A549 (cell line): ENCODE results near the gene TRPC3. TPM values are rescaled to one million over a fixed set of nuclear protein-coding genes. Genes with fewer than 3 reads are reported as not detected.

Experiments
- ATAC-seq, 2 experiments: fragments of 200-7000 bp in 1 of 2; fragments of >200 bp in 1 of 2; cut with Nextera tagmentation in 1 of 2; cut with Tn5 transposase in 1 of 2; 3 replicates each; pipeline versions ENCODE4 v1.8.0 to v1.9.1; 2018 to 2020; ENCODE audit warnings: mild to moderate bottlenecking in 1 of 2, moderate library complexity in 1 of 2
- CTCF ChIA-PET: fragments of 300-600 bp; sonication (Branson Sonifier 250); formaldehyde crosslinking; extraction: SDS; loops from one replicate; lab custom pipeline; 2021; ENCODE audit warnings: antibody characterized with exemption, inconsistent platforms; lab: Yijun Ruan, JAX
- POLR2A ChIA-PET: fragments of 350-600 bp; formaldehyde crosslinking; extraction: SDS; loops from one replicate; lab custom pipeline; 2021; ENCODE audit warnings: antibody characterized with exemption, inconsistent platforms; lab: Yijun Ruan, JAX
- DNase-seq, 2 experiments: peaks; one replicate each; pipeline versions ENCODE4 v3.0.0 to v3.0.0-alpha.2; 2011 to 2016; ENCODE audit warnings: low read depth in 1 of 2, low spot score in 1 of 2
- FAIRE-seq: peaks from 2 replicates; lab custom pipeline; 2011; peaks lifted over from hg19 to GRCh38; lab: Jason Lieb, UNC
- H3K27ac ChIP-seq, 2 experiments: fragments of >200 bp; sonication (Bioruptor Twin); formaldehyde crosslinking; 3 replicates each; pipeline ENCODE4 v1.5.1; 2016 to 2017
- H3K4me1 ChIP-seq: fragments of >200 bp; sonication (Bioruptor Twin); formaldehyde crosslinking; 3 replicates; pipeline ENCODE4 v1.6.1; 2016
- H3K4me2 ChIP-seq: fragments of >200 bp; sonication (Bioruptor Twin); formaldehyde crosslinking; 3 replicates; pipeline ENCODE4 v1.6.1; 2016
- H3K4me3 ChIP-seq: fragments of >200 bp; sonication (Bioruptor Twin); formaldehyde crosslinking; 3 replicates; pipeline ENCODE4 v1.5.1; 2016
- H3K9me3 ChIP-seq: fragments of >200 bp; sonication (Bioruptor Twin); formaldehyde crosslinking; 3 replicates; pipeline ENCODE4 v1.6.1; 2016
- BHLHE40 ChIP-seq: IDR thresholded peaks from 2 replicates; pipeline ENCODE4 v1.6.1; 2012; ENCODE audit warnings: low read depth, low read length, inconsistent platforms
- CBX2 ChIP-seq: fragments of 200-600 bp; sonication (generic); IDR thresholded peaks from 2 replicates; pipeline ENCODE4 v1.6.1; 2016; ENCODE audit warnings: low read depth, mild to moderate bottlenecking, borderline replicate concordance
- CEBPB ChIP-seq, 2 experiments: fragments of >200 bp in 1 of 2; sonication (Bioruptor Twin) in 1 of 2; formaldehyde crosslinking in 1 of 2; IDR thresholded peaks; 2 replicates each; pipeline ENCODE4 v1.6.1; 2012 to 2016
- CHD2 ChIP-seq: fragments of 150-350 bp; IDR thresholded peaks from 2 replicates; pipeline ENCODE4 v1.6.1; 2014; ENCODE audit warnings: low read length; ENCODE audit not compliant: partially characterized antibody
- CHD4 ChIP-seq: fragments of 200-600 bp; sonication (generic); IDR thresholded peaks from 2 replicates; pipeline ENCODE4 v1.6.1; 2016; ENCODE audit warnings: antibody characterized with exemption, mild to moderate bottlenecking, borderline replicate concordance
- EHMT2 ChIP-seq: fragments of 200-600 bp; sonication (generic); IDR thresholded peaks from 2 replicates; pipeline ENCODE4 v1.6.1; 2016; ENCODE audit warnings: antibody characterized with exemption, low read depth, mild to moderate bottlenecking, moderate library complexity
- FOSL2 ChIP-seq, 2 experiments: fragments of 450-650 bp in 1 of 2; fragments of >200 bp in 1 of 2; sonication (Bioruptor Twin) in 1 of 2; formaldehyde crosslinking; IDR thresholded peaks; 2 replicates each; pipeline versions ENCODE4 v1.5.0 to v1.6.1; 2016 to 2020; ENCODE audit warnings: mild to moderate bottlenecking in 1 of 2, moderate library complexity in 1 of 2
- HDAC2 ChIP-seq: fragments of 200-600 bp; sonication (generic); IDR thresholded peaks from 2 replicates; pipeline ENCODE4 v1.6.1; 2016
- HEYL ChIP-seq: fragments of 250-450 bp; sonication (Bioruptor Pico); IDR thresholded peaks from 2 replicates; pipeline ENCODE4 v1.8.0; 2021; ENCODE audit warnings: mild to moderate bottlenecking, moderate library complexity
- JUN ChIP-seq, 2 experiments: fragments of >200 bp; sonication (Bioruptor Twin); formaldehyde crosslinking; IDR thresholded peaks; 2 replicates in 1 of 2; 3 replicates in 1 of 2; pipeline ENCODE4 v1.6.1; 2016 to 2017
- MAFK ChIP-seq: fragments of 450-650 bp; IDR thresholded peaks from 2 replicates; pipeline ENCODE4 v1.6.1; 2014; ENCODE audit not compliant: partially characterized antibody
- MYC ChIP-seq: IDR thresholded peaks from 2 replicates; pipeline ENCODE4 v1.6.1; 2012; ENCODE audit warnings: mild to moderate bottlenecking, inconsistent platforms, low read length, improper control_type of control experiment, borderline replicate concordance
- NFE2L2 ChIP-seq: fragments of 150-350 bp; conservative IDR thresholded peaks from 2 replicates; pipeline ENCODE4 v1.6.1; 2014; ENCODE audit warnings: low read length
- NPAS2 ChIP-seq: fragments of 250-450 bp; sonication (Bioruptor Pico); IDR thresholded peaks from 2 replicates; pipeline ENCODE4 v1.8.0; 2022; ENCODE audit warnings: mild to moderate bottlenecking, moderate library complexity, borderline replicate concordance
- PHF8 ChIP-seq: fragments of 200-600 bp; sonication (generic); IDR thresholded peaks from 2 replicates; pipeline ENCODE4 v1.6.1; 2016; ENCODE audit warnings: low read depth, mild to moderate bottlenecking, antibody characterized with exemption, moderate library complexity, borderline replicate concordance
- POLR2A ChIP-seq: IDR thresholded peaks from 2 replicates; pipeline ENCODE4 v1.6.1; 2012; ENCODE audit warnings: mild to moderate bottlenecking, low read length
- POLR2AphosphoS2 ChIP-seq: conservative IDR thresholded peaks from 2 replicates; pipeline ENCODE4 v1.6.1; 2012; ENCODE audit warnings: low read length, improper control_type of control experiment, inconsistent platforms
- RNF2 ChIP-seq: fragments of 200-600 bp; sonication (generic); IDR thresholded peaks from 2 replicates; pipeline ENCODE4 v1.6.1; 2016; ENCODE audit warnings: low read depth, mild to moderate bottlenecking, antibody characterized with exemption, moderate library complexity, borderline replicate concordance
- SMC3 ChIP-seq: fragments of >200 bp; sonication (Bioruptor Twin); formaldehyde crosslinking; IDR thresholded peaks from 3 replicates; pipeline ENCODE4 v1.6.1; 2018; ENCODE audit warnings: inconsistent platforms
- TP53 ChIP-seq: fragments of 250-450 bp; sonication (Bioruptor Pico); IDR thresholded peaks from 2 replicates; pipeline ENCODE4 v1.5.0; 2021; ENCODE audit warnings: mild to moderate bottlenecking, moderate library complexity
- ZFP36 ChIP-seq: fragments of 450-650 bp; IDR thresholded peaks from 2 replicates; pipeline ENCODE4 v1.6.1; 2014; ENCODE audit warnings: borderline replicate concordance; ENCODE audit not compliant: partially characterized antibody
- ZSCAN20 ChIP-seq: fragments of 250-450 bp; sonication (Bioruptor Pico); IDR thresholded peaks from 2 replicates; pipeline ENCODE4 v1.8.0; 2022; ENCODE audit warnings: mild to moderate bottlenecking, moderate library complexity
- WGBS: methylation state at CpG from one replicate; pipeline ENCODE4 v1.1.6; 2017; ENCODE audit errors: missing lambda C conversion rate; 5-methylcytosine and 5-hydroxymethylcytosine counted together
- polyA plus RNA-seq, 4 experiments: library from polyadenylated mRNA; depleted of rRNA in 3 of 4; stranded (reverse); fragments of >200 nt; fragmentation: RNase III in 1 of 4; extraction: RNeasy Plus Mini Kit Qiagen cat#74134 plus additional on column Dnase treatment in 1 of 4; gene quantifications; 2 replicates in 3 of 4; 3 replicates in 1 of 4; pipeline ENCODE4 v1.2.3, GENCODE V29; 2011 to 2017
- TF ChIP-seq, protein P1 (sequence below): IDR thresholded peaks from 2 replicates; pipeline ENCODE4 v1.6.1; 2012; ENCODE audit warnings: low read depth, borderline replicate concordance
- TF ChIP-seq, protein P2 (sequence below): fragments of >200 bp; sonication (Bioruptor Twin); formaldehyde crosslinking; IDR thresholded peaks from 3 replicates; pipeline ENCODE4 v1.6.1; 2016
- TF ChIP-seq, protein P3 (sequence below): fragments of 150-350 bp; IDR thresholded peaks from 2 replicates; pipeline ENCODE4 v1.6.1; 2014; ENCODE audit warnings: low read depth, mild to moderate bottlenecking, low read length

TRPC3 gene
- polyA plus RNA-seq, 2 of the 4 experiments (the other 2 are of a cell fraction) = 0.03 to 0.04 TPM

DNA sequence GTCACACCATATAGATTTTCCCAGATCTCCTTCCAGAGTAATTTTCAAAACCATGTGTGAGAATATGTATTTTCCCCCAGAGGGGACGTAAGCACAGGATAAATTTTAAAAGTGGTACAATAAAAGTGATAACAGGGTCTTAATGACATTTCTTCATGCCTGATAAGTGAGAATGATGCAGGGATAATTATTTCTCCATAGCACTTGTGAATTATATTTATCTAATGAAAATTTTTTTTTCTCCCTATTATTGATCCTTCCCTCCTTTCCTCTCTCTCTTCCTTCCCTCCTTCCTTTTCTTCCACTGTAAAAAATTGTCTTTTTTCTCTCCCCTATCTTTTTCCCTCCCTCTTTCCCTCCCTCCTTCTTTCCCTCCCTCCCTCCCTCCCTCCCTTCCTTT, 17.0 kb upstream of the TRPC3 start:
- TF ChIP-seq CHD4 (no peak), MAFK (no peak), HEYL (CRISPR knock-in tag) (no peak), POLR2AphosphoS2 (no peak), CBX2 (no peak), BHLHE40 (no peak), HDAC2 (no peak), MYC (no peak), ZFP36 (no peak), TP53 (no peak)
- TF ChIP-seq, protein P1, sequence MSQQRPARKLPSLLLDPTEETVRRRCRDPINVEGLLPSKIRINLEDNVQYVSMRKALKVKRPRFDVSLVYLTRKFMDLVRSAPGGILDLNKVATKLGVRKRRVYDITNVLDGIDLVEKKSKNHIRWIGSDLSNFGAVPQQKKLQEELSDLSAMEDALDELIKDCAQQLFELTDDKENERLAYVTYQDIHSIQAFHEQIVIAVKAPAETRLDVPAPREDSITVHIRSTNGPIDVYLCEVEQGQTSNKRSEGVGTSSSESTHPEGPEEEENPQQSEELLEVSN = no peak
- TF ChIP-seq, protein P2, sequence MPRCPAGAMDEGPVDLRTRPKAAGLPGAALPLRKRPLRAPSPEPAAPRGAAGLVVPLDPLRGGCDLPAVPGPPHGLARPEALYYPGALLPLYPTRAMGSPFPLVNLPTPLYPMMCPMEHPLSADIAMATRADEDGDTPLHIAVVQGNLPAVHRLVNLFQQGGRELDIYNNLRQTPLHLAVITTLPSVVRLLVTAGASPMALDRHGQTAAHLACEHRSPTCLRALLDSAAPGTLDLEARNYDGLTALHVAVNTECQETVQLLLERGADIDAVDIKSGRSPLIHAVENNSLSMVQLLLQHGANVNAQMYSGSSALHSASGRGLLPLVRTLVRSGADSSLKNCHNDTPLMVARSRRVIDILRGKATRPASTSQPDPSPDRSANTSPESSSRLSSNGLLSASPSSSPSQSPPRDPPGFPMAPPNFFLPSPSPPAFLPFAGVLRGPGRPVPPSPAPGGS = no peak
- TF ChIP-seq, all 56 proteins: peak for 0
- Histone ChIP-seq H3K4me1 (no peaks in the 10 kb centered on the region), H3K27ac (no peak overlapping the region), H3K4me2 (no peak overlapping the region), H3K9me3 (no peaks in the 10 kb centered on the region), H3K4me3 (no peak overlapping the region)
- ChIA-PET POLR2A (no interaction called here), CTCF (no interaction called here)
- DNase-seq = no peak
- no peak for FAIRE-seq
- WGBS = 7% methylated on average over 1 of the region's 1 CpG
- no peak for ATAC-seq

DNA sequence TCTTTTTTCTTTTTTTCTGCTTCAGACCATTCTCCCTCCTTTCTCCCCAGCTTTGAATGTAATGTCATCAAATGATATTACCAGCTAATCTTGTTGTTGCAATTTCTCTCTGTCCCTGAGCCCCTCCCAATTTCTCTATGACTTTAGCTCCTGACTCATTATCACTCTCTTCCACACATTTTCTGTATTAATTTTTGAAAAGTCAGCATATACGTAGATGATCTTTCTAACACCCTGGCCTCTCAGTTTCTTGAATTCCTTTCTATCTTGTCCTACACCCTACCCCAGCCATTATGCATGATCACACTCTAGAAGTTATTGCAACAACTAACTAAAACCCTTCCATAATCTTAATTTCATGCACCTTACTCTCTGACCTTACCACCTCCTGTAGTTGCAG, 13.1 kb upstream of the TRPC3 start:
- ATAC-seq (no peak), DNase-seq (no peak), FAIRE-seq (no peak)
- Histone ChIP-seq H3K4me3 (no peak overlapping the region), H3K27ac (no peak overlapping the region), H3K4me2 (no peak overlapping the region), H3K9me3 (no peaks in the 10 kb centered on the region), H3K4me1 (no peaks in the 10 kb centered on the region)
- ChIA-PET CTCF (no interaction called here), POLR2A (no interaction called here)
- 76% methylated on average over 1 of the region's 1 CpG for WGBS
- TF ChIP-seq CHD2 = no peak
- peak; percentile 61 for TF ChIP-seq MAFK
- TF ChIP-seq SMC3 = no peak
- no peak for TF ChIP-seq JUN (IDR thresholded peaks at IDR 0.05)

DNA sequence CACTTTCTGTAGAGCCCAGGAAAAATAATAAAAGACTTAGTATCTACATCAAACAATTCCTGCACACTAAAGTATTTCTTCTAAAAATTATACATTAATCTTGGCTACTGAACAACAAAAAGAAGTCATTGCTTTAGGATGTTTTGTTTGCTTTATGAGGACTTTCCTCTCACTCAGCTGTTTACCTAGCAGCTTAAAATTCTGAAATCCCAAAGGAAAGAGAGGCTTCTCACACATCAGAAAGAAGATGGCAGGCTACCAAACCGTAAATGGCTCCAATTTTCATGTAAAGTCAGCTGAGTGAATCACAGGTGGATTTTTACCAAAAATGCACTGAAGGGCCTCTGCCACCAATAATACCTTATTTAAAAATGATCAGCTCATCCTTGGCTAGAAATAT, 9.0 kb upstream of the TRPC3 start:
- Histone ChIP-seq H3K27ac (no peak overlapping the region), H3K4me1 (no peaks in the 10 kb centered on the region), H3K4me3 (no peak overlapping the region), H3K4me2 (no peak overlapping the region), H3K9me3 (no peaks in the 10 kb centered on the region)
- CTCF ChIA-PET = interaction anchor here (1.0 kb wide), 1 partner anchor 11 kb away, joined by 5 read pairs; no protein-coding TSS in a partner anchor
- DNase-seq = no peak
- FAIRE-seq = no peak
- WGBS = 0% methylated on average over 1 of the region's 1 CpG
- TF ChIP-seq PHF8 (no peak), CEBPB (IDR thresholded peaks at IDR 0.05) (no peak), CBX2 (no peak), FOSL2 (IDR thresholded peaks at IDR 0.05) (no peak), FOSL2 (CRISPR knock-in tag; IDR thresholded peaks at IDR 0.05) (no peak), NPAS2 (CRISPR knock-in tag) (no peak), POLR2AphosphoS2 (no peak), POLR2A (no peak), ZSCAN20 (CRISPR knock-in tag) (no peak), RNF2 (no peak), EHMT2 (no peak), NFE2L2 (no peak)
- TF ChIP-seq, protein P3, sequence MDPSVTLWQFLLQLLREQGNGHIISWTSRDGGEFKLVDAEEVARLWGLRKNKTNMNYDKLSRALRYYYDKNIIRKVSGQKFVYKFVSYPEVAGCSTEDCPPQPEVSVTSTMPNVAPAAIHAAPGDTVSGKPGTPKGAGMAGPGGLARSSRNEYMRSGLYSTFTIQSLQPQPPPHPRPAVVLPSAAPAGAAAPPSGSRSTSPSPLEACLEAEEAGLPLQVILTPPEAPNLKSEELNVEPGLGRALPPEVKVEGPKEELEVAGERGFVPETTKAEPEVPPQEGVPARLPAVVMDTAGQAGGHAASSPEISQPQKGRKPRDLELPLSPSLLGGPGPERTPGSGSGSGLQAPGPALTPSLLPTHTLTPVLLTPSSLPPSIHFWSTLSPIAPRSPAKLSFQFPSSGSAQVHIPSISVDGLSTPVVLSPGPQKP = no peak
- no peak for ATAC-seq
- POLR2A ChIA-PET = no interaction called here
